22Rv1 (cell line): ENCODE measurements around the gene CFAP119.

ENCODE experiments used
- H3K27ac ChIP-seq: fragments of 450-650 bp; 2 replicates; pipeline ENCODE4 v1.5.1; 2017
- ZFX ChIP-seq: fragments of 450-650 bp; IDR thresholded peaks from 2 replicates; pipeline ENCODE4 v1.6.1; 2017; ENCODE audit warnings: antibody characterized with exemption, borderline replicate concordance
- TF ChIP-seq, protein P1 (sequence below): fragments of 450-650 bp; IDR thresholded peaks from 2 replicates; pipeline ENCODE4 v1.5.1; 2017; ENCODE audit warnings: mild to moderate bottlenecking

The CFAP119 gene

DNA sequence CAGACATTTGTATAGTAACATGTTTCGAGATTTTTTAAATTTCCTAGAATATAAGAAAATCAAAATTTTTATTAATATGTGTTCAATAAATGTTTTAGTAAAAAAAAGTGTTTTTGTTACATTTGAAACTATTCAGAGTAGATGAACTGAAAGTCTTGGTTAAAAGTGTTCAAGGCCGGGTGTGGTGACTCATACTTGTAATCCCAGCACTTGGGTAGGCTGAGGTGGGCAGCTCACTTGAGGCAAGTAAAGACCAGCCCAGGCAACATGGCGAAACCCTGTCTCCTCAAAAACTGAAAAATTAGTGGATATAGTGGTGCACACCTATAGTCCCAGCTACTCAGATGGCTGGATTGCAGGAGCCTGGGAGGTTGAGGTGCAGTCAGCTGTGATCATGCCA lies 30.5 kb downstream of the CFAP119 start:
- no peak for TF ChIP-seq ZFX
- TF ChIP-seq, protein P1, sequence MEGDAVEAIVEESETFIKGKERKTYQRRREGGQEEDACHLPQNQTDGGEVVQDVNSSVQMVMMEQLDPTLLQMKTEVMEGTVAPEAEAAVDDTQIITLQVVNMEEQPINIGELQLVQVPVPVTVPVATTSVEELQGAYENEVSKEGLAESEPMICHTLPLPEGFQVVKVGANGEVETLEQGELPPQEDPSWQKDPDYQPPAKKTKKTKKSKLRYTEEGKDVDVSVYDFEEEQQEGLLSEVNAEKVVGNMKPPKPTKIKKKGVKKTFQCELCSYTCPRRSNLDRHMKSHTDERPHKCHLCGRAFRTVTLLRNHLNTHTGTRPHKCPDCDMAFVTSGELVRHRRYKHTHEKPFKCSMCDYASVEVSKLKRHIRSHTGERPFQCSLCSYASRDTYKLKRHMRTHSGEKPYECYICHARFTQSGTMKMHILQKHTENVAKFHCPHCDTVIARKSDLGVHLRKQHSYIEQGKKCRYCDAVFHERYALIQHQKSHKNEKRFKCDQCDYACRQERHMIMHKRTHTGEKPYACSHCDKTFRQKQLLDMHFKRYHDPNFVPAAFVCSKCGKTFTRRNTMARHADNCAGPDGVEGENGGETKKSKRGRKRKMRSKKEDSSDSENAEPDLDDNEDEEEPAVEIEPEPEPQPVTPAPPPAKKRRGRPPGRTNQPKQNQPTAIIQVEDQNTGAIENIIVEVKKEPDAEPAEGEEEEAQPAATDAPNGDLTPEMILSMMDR, result no peak
- no peak overlapping the region for H3K27ac ChIP-seq

- no peak overlapping the region for H3K27ac ChIP-seq
- TF ChIP-seq ZFX, result no peak
- TF ChIP-seq, protein P1, result no peak
Observed at GRCh38 chr16:30728899-30729672, 32.8 kb downstream of the CFAP119 start.

- TF ChIP-seq ZFX, result no peak
- TF ChIP-seq, protein P1, result no peak
- no peak overlapping the region for H3K27ac ChIP-seq
Observed at GRCh38 chr16:30728321-30728720, 33.5 kb downstream of the CFAP119 start.

- H3K27ac ChIP-seq, result no peak overlapping the region
- no peak for TF ChIP-seq ZFX
- TF ChIP-seq, protein P1, result no peak
Observed at GRCh38 chr16:30725418-30725792, 36.5 kb downstream of the CFAP119 start.

DNA sequence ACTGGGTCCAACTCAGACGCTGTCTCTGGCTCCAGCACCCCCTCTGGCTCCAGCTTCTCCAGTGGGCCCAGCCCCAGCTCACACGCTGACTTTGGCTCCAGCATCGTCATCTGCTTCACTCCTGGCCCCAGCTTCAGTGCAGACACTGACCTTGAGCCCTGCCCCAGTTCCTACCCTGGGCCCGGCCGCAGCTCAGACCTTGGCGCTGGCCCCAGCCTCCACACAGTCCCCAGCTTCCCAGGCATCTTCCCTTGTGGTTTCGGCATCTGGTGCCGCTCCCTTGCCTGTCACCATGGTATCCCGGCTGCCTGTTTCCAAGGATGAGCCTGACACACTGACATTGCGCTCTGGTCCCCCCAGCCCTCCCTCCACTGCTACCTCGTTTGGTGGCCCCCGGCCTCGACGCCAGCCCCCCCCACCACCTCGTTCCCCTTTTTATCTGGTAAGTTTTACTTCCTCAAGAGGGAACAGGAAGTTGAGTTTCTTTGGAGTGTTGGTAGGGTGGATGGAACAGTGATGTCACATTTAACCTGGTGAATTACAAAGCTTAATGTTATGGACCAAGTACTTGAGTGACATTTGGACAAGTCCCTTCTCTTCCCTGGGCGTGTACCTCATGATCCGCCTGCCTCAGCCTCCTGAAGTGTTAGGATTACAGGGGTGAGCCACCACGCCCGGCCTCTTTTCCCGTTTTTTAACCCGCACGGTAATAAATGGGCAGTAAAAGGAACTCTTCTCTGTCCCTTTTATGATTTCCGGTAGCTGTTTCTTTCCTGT lies 37.0 kb downstream of the CFAP119 start:
- H3K27ac ChIP-seq, result no peak overlapping the region

DNA sequence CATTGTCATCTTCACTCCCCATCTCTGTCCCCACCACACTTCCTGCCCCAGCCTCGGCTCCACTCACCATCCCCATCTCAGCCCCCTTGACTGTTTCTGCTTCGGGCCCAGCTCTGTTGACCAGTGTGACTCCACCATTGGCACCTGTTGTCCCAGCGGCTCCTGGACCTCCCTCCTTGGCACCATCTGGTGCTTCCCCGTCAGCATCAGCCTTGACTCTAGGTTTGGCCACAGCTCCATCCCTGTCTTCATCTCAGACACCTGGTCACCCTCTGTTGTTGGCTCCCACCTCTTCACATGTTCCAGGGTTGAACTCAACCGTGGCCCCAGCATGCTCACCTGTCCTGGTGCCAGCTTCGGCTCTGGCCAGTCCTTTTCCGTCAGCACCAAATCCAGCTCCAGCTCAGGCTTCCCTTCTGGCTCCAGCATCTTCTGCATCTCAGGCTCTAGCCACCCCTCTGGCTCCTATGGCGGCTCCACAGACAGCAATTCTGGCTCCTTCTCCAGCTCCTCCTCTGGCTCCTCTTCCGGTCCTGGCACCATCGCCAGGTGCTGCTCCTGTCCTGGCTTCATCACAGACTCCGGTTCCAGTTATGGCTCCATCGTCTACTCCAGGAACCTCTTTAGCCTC lies 38.0 kb downstream of the CFAP119 start:
- no peak overlapping the region for H3K27ac ChIP-seq
- TF ChIP-seq, protein P1, result no peak
- no peak for TF ChIP-seq ZFX

More for the DNA sequence above, 37.0 kb downstream of the CFAP119 start:
- no peak for TF ChIP-seq ZFX
- TF ChIP-seq, protein P1, result no peak
